MM.1S (cell line): Measurements from ENCODE around the gene CAPS2.

Experiments
- DNase-seq: peaks from one replicate; pipeline ENCODE4 v3.0.0-alpha.2; 2015
- H2AFZ ChIP-seq: fragments of 300-600 bp; sonication (generic); 2 replicates; pipeline ENCODE4 v1.6.0; 2016; ENCODE audit warnings: antibody characterized with exemption, low read length
- H3F3A ChIP-seq: fragments of 300-600 bp; sonication (generic); 2 replicates; pipeline ENCODE4 v1.6.1; 2016; ENCODE audit warnings: mild to moderate bottlenecking, antibody characterized with exemption, low read length, moderate library complexity, mixed read lengths; ENCODE audit not compliant: insufficient read depth
- H3K27ac ChIP-seq: fragments of 300-600 bp; sonication (generic); 2 replicates; pipeline ENCODE4 v1.5.1; 2016; ENCODE audit warnings: mild to moderate bottlenecking, low read length
- H3K27me3 ChIP-seq: fragments of 300-600 bp; sonication (generic); replicated peaks from 2 replicates; pipeline ENCODE4 v1.6.0; 2016; ENCODE audit warnings: low read length; ENCODE audit not compliant: insufficient read depth
- H3K36me3 ChIP-seq: fragments of 300-600 bp; sonication (generic); replicated peaks from 2 replicates; pipeline ENCODE4 v1.6.1; 2016; ENCODE audit warnings: mild to moderate bottlenecking, low read length, mixed read lengths; ENCODE audit not compliant: insufficient read depth
- H3K4me1 ChIP-seq: fragments of 300-600 bp; sonication (generic); 2 replicates; pipeline ENCODE4 v1.6.1; 2016; ENCODE audit warnings: low read length, mixed read lengths
- H3K4me2 ChIP-seq: fragments of 300-600 bp; sonication (generic); 2 replicates; pipeline ENCODE4 v1.6.0; 2016; ENCODE audit warnings: low read depth, low read length
- H3K4me3 ChIP-seq: fragments of 300-600 bp; sonication (generic); 2 replicates; pipeline ENCODE4 v1.5.1; 2016; ENCODE audit warnings: low read length, mixed read lengths
- H3K79me2 ChIP-seq: fragments of 300-600 bp; sonication (generic); 2 replicates; pipeline ENCODE4 v1.6.1; 2016; ENCODE audit warnings: mixed run types, low read length, mixed read lengths
- H3K9ac ChIP-seq: fragments of 300-600 bp; sonication (generic); 2 replicates; pipeline ENCODE4 v1.6.1; 2016; ENCODE audit warnings: low read length, mixed read lengths
- H3K9me2 ChIP-seq: fragments of 300-600 bp; sonication (generic); replicated peaks from 2 replicates; pipeline ENCODE4 v1.6.1; 2016; ENCODE audit warnings: mild to moderate bottlenecking, low read length, mixed read lengths; ENCODE audit not compliant: insufficient read depth
- H3K9me3 ChIP-seq: fragments of 300-600 bp; sonication (generic); replicated peaks from 2 replicates; pipeline ENCODE4 v1.6.1; 2016; ENCODE audit warnings: mild to moderate bottlenecking, low read length, mixed read lengths; ENCODE audit not compliant: insufficient read depth
- H4K20me1 ChIP-seq: fragments of 300-600 bp; sonication (generic); 2 replicates; pipeline ENCODE4 v1.6.1; 2016; ENCODE audit warnings: mild to moderate bottlenecking, low read length, moderate library complexity, mixed read lengths; ENCODE audit not compliant: insufficient read depth
- EZH2 ChIP-seq: fragments of 300-600 bp; sonication (generic); optimal IDR thresholded peaks from 2 replicates; pipeline ENCODE3; 2017; ENCODE audit warnings: low read depth, mild to moderate bottlenecking, antibody characterized with exemption, low read length, mixed read lengths
- EZH2phosphoT487 ChIP-seq: fragments of 300-600 bp; sonication (generic); IDR thresholded peaks from 2 replicates; pipeline ENCODE4 v1.6.1; 2018; ENCODE audit warnings: antibody characterized with exemption, low read length
- TF ChIP-seq, protein P1 (sequence below): fragments of 300-600 bp; sonication (generic); IDR thresholded peaks from 2 replicates; pipeline ENCODE4 v1.5.1; 2016; ENCODE audit warnings: antibody characterized with exemption, low read length, mixed read lengths

Gene CAPS2

DNA sequence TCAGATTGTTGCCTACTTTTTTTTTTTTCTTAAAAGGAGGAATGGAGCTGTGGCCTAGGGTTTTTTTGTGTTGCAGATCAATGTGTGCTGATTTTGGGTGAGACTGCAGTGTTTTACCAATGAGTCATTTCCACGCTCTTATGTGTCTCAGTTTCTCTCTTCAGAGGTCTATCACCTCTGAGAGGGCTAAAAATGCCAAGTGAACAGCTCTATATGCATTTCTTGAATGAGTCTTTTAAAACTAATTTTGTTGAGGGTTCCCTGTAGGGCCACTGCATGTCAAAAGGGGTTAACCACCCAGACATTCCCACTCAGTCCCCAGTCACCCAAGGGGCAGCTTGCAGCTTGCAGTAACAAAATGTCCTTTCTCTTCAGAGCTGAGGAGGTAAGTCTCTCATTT lies 36.5 kb upstream of the CAPS2 start:
- Histone ChIP-seq H2AFZ (no peak overlapping the region), H3K9ac (no peak overlapping the region), H3F3A (no peaks in the 10 kb centered on the region; the same call in 1 of the 2 replicates), H3K4me1 (0 out of 2 replicates have a peak, but pooled peaks cover 1% of the 10 kb centered on the region), H3K36me3 (no peaks in the 10 kb centered on the region), H3K9me3 (no peaks in the 10 kb centered on the region), H3K4me3 (no peak overlapping the region), H3K27me3 (no peaks in the 10 kb centered on the region), H4K20me1 (no peaks in the 10 kb centered on the region), H3K79me2 (no peaks in the 10 kb centered on the region), H3K4me2 (no peak overlapping the region), H3K9me2 (no peaks in the 10 kb centered on the region), H3K27ac (no peak overlapping the region)
- TF ChIP-seq, protein P1, sequence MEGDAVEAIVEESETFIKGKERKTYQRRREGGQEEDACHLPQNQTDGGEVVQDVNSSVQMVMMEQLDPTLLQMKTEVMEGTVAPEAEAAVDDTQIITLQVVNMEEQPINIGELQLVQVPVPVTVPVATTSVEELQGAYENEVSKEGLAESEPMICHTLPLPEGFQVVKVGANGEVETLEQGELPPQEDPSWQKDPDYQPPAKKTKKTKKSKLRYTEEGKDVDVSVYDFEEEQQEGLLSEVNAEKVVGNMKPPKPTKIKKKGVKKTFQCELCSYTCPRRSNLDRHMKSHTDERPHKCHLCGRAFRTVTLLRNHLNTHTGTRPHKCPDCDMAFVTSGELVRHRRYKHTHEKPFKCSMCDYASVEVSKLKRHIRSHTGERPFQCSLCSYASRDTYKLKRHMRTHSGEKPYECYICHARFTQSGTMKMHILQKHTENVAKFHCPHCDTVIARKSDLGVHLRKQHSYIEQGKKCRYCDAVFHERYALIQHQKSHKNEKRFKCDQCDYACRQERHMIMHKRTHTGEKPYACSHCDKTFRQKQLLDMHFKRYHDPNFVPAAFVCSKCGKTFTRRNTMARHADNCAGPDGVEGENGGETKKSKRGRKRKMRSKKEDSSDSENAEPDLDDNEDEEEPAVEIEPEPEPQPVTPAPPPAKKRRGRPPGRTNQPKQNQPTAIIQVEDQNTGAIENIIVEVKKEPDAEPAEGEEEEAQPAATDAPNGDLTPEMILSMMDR: no peak
- no peak for TF ChIP-seq EZH2phosphoT487
- no peak for TF ChIP-seq EZH2
- DNase-seq: no peak

DNA sequence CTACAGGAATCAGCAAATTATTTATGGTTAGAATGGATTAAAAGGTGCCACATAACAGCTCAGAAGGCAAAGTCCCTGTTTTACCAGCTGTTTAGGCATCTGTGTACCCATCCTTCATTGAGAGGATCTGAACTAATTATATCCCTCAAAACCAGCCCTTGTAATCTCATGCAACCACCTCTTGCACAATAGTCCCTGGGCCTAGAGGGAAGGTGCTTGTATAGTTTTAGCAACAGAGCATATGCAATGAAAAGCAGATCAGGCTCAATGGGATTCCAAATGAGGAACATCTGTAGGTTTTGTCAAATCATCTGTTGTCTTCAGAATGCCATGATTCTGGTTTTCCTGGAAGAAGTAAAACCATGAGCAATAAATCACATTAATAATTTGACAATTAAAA lies 34.8 kb upstream of the CAPS2 start:
- Histone ChIP-seq H3K9me2 (no peaks in the 10 kb centered on the region), H3K79me2 (no peaks in the 10 kb centered on the region), H3K9me3 (no peaks in the 10 kb centered on the region), H3K4me1 (peaks cover 12% of the 10 kb centered on the region; the same call in 1 of the 2 replicates), H3K9ac (no peak overlapping the region), H3K4me2 (no peak overlapping the region), H3K27me3 (no peaks in the 10 kb centered on the region), H4K20me1 (no peaks in the 10 kb centered on the region), H3F3A (no peaks in the 10 kb centered on the region; the same call in 1 of the 2 replicates), H3K4me3 (no peak overlapping the region), H2AFZ (no peak overlapping the region), H3K27ac (no peak overlapping the region), H3K36me3 (no peaks in the 10 kb centered on the region)
- DNase-seq: no peak
- TF ChIP-seq EZH2 (no peak), EZH2phosphoT487 (no peak)
- TF ChIP-seq, protein P1: no peak

DNA sequence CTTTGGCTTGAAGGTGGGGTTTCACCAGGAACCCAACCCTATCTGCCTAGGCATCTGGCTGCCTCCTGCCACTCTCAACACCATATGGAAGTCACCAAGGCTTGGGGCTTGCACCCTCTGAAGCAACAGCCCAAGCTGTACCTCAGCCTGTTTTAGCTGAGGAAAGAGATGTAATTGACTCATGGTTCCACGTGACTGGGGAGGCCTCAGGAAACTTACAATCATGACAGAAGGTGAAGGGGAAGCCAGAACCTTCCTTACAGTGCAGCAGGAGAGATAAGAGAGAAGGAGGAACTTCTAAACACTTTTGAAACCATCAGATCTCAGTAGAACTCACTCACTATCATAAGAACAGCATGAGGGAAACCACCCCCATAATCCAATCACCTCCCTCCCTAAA lies 31.3 kb upstream of the CAPS2 start:
- H3K4me1 ChIP-seq: peaks cover 12% of the 10 kb centered on the region; the same call in 1 of the 2 replicates
- H3K27me3 ChIP-seq: no peaks in the 10 kb centered on the region
- H3K9me2 ChIP-seq: no peaks in the 10 kb centered on the region
- H3K79me2 ChIP-seq: no peaks in the 10 kb centered on the region
- no peak overlapping the region for H3K4me3 ChIP-seq
- no peak for TF ChIP-seq EZH2phosphoT487
- TF ChIP-seq EZH2: no peak
- TF ChIP-seq, protein P1: no peak
- H3K9ac ChIP-seq: no peak overlapping the region
- H3F3A ChIP-seq: no peaks in the 10 kb centered on the region; the same call in 1 of the 2 replicates
- no peaks in the 10 kb centered on the region for H4K20me1 ChIP-seq
- H3K27ac ChIP-seq: peak overlapping the region; percentile 4; the same call in 1 of the 2 replicates
- H2AFZ ChIP-seq: no peak overlapping the region
- peak; percentile 11 for DNase-seq
- no peaks in the 10 kb centered on the region for H3K36me3 ChIP-seq
- H3K9me3 ChIP-seq: no peaks in the 10 kb centered on the region
- H3K4me2 ChIP-seq: no peak overlapping the region
